IPS-15b (cell line): ENCODE data around the gene RALGPS1.

Experiments
- H3K27me3 ChIP-seq: one replicate; pipeline ENCODE4 v1.6.1; 2013; ENCODE audit warnings: low read length; ENCODE audit not compliant: control insufficient read depth, insufficient read depth
- H3K36me3 ChIP-seq: one replicate; pipeline ENCODE4 v1.6.1; 2013; ENCODE audit warnings: low read length; ENCODE audit not compliant: control insufficient read depth, insufficient read depth
- H3K4me1 ChIP-seq: one replicate; pipeline ENCODE4 v1.6.1; 2013; ENCODE audit warnings: mild to moderate bottlenecking, low read length; ENCODE audit not compliant: control insufficient read depth, insufficient read depth
- H3K4me3 ChIP-seq: one replicate; pipeline ENCODE4 v1.5.1; 2013; ENCODE audit warnings: low read depth, low read length
- H3K9ac ChIP-seq: one replicate; pipeline ENCODE4 v1.6.1; 2013; ENCODE audit warnings: low read depth, mild to moderate bottlenecking, low read length
- H3K9me3 ChIP-seq: one replicate; pipeline ENCODE4 v1.6.1; 2013; ENCODE audit warnings: mild to moderate bottlenecking, low read length; ENCODE audit not compliant: control insufficient read depth, insufficient read depth

Gene RALGPS1

GRCh38 chr9:127033789-127034188 is 119.2 kb downstream of the RALGPS1 start:
- H3K27me3 ChIP-seq: no peaks in the 10 kb centered on the region
- H3K4me3 ChIP-seq: no peak overlapping the region
- no peak overlapping the region for H3K9ac ChIP-seq
- no peaks in the 10 kb centered on the region for H3K9me3 ChIP-seq
- H3K36me3 ChIP-seq: no peaks in the 10 kb centered on the region
- no peaks in the 10 kb centered on the region for H3K4me1 ChIP-seq

GRCh38 chr9:127034691-127035090 is 120.1 kb downstream of the RALGPS1 start:
- no peak overlapping the region for H3K9ac ChIP-seq
- no peaks in the 10 kb centered on the region for H3K36me3 ChIP-seq
- H3K4me1 ChIP-seq: no peaks in the 10 kb centered on the region
- H3K9me3 ChIP-seq: no peaks in the 10 kb centered on the region
- H3K27me3 ChIP-seq: no peaks in the 10 kb centered on the region
- H3K4me3 ChIP-seq: no peak overlapping the region

DNA sequence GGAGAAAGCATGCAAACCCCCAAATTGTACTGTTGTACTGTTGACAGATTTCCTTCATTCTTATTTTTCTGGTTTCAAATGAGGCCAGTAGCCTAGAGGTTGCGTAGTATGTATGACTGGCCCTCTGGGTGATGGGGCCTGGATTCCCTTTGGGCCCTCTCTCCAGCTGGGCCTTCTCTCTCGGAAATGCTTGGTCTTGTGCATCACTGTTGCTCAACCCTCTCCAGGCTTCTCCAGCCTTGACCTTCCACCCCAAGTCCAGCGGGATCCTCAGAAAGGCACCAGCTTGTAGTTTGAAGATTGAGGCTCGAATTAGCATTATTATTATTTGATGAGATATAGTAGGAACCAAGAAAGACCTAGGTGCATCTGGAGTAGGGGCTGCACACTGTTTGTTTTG is 120.8 kb downstream of the RALGPS1 start:
- no peaks in the 10 kb centered on the region for H3K4me1 ChIP-seq
- H3K9ac ChIP-seq: no peak overlapping the region
- H3K4me3 ChIP-seq: no peak overlapping the region
- no peaks in the 10 kb centered on the region for H3K27me3 ChIP-seq
- H3K36me3 ChIP-seq: no peaks in the 10 kb centered on the region
- H3K9me3 ChIP-seq: no peaks in the 10 kb centered on the region

DNA sequence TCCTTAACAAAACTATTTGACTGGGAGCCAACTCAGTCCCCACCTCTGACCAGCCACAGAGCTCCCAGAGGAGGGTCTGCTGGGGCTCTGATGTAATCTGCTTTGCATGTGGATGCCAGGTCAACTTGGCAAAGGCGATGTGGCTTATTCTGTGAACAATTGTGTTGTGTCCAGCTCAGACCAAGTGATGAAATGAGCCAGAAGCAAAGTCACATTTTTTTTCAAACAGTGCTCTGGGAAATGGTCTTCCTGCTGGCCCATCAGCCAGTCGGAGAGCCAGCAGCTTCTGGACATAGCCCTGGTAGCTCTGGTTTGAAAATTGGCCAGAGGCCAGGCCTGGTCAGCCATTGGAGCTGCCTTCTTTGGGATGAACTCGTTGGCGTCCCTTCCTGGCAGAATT is 121.4 kb downstream of the RALGPS1 start:
- Histone ChIP-seq H3K9me3 (no peaks in the 10 kb centered on the region), H3K36me3 (no peaks in the 10 kb centered on the region), H3K9ac (no peak overlapping the region), H3K4me3 (no peak overlapping the region), H3K27me3 (no peaks in the 10 kb centered on the region), H3K4me1 (no peaks in the 10 kb centered on the region)

DNA sequence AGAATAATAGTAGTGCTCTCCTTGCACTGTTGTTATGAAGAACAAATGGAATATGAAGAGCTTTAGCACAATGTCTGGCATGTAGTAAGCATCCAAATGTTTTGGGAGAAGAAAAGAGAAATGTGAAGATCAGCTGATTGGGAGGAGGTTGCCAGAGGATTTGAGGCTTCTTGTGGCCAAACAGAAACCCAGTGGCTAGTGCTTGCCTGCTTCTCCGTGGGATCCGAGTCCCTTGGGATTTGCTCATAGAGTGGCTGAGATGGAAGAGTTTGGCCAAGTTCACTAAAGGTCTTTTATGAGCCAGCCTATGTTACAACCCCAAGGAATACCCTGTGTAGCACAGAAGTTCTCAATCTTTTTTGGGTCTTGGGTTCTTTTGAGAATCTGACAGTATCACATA is 121.9 kb downstream of the RALGPS1 start:
- Histone ChIP-seq H3K9ac (no peak overlapping the region), H3K9me3 (no peaks in the 10 kb centered on the region), H3K4me1 (no peaks in the 10 kb centered on the region), H3K36me3 (no peaks in the 10 kb centered on the region), H3K27me3 (no peaks in the 10 kb centered on the region), H3K4me3 (no peak overlapping the region)

DNA sequence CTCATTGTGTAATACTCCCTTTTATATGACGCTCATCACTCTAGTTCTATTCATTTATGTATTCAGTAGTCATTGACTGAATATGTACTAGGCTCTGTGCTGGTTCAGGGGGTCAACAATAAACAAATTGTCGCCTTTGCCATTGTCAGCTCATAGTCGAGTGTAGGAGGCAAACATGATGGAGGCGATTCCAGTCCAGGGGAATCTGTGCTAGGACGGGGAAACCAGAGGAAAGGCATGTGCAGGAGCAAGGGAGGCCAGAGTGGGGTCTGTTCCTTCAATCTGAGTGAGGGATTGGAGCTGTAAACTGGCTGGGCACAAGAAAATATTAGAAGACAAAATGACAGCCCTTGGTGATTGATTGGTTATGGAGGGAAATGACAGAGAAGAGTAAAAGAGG is 123.9 kb downstream of the RALGPS1 start:
- Histone ChIP-seq H3K4me1 (no peaks in the 10 kb centered on the region), H3K4me3 (no peak overlapping the region), H3K36me3 (no peaks in the 10 kb centered on the region), H3K27me3 (no peaks in the 10 kb centered on the region), H3K9ac (no peak overlapping the region), H3K9me3 (no peaks in the 10 kb centered on the region)

DNA sequence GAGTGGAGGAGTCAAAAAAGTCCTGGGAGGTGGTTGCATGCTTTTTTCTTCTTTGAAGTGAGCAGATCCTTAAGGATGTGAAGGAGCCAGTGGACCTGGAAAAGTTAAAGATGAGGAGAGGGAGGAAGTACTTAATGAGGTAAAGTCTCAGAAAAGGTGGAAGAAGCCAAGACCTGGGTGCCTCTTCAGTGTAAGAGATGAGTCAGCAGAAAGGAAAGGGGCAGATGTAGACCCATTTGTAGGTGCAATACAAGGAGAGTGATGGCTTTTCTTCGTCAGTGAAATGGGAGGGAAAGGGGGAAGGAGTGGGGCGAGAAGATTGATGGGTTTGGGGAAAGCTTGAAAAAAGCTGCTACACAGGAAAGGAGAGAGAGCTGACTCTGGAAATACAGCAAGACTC is 124.9 kb downstream of the RALGPS1 start:
- H3K9ac ChIP-seq: no peak overlapping the region
- no peaks in the 10 kb centered on the region for H3K9me3 ChIP-seq
- no peaks in the 10 kb centered on the region for H3K36me3 ChIP-seq
- H3K4me3 ChIP-seq: no peak overlapping the region
- H3K4me1 ChIP-seq: no peaks in the 10 kb centered on the region
- no peaks in the 10 kb centered on the region for H3K27me3 ChIP-seq

GRCh38 chr9:127045148-127045547 is 130.6 kb downstream of the RALGPS1 start:
- Histone ChIP-seq H3K4me1 (no peaks in the 10 kb centered on the region), H3K4me3 (no peak overlapping the region), H3K27me3 (no peaks in the 10 kb centered on the region), H3K9me3 (no peaks in the 10 kb centered on the region), H3K36me3 (no peaks in the 10 kb centered on the region), H3K9ac (no peak overlapping the region)

DNA sequence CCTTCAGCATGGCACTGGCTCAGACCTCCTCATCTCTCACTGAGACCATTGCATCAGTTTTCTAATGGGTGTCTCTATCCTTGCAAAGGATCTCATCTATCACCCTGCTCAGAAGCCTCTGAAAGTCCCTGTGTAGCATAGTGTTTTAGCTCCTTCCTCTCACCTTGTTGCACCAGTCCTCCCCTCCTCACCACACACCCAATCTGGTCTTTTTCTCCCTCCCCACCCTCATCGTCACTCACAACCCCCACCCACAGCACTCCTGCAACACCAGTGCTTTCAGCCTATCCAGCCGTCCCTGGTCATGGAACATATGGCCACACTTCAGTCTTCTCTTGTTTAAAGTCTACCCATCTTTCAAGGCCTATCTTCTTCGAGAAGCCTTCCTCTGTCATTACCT is 133.4 kb downstream of the RALGPS1 start:
- Histone ChIP-seq H3K9ac (no peak overlapping the region), H3K4me3 (no peak overlapping the region), H3K4me1 (no peaks in the 10 kb centered on the region), H3K27me3 (no peaks in the 10 kb centered on the region), H3K9me3 (no peaks in the 10 kb centered on the region), H3K36me3 (peaks cover under 1% of the 10 kb centered on the region)

DNA sequence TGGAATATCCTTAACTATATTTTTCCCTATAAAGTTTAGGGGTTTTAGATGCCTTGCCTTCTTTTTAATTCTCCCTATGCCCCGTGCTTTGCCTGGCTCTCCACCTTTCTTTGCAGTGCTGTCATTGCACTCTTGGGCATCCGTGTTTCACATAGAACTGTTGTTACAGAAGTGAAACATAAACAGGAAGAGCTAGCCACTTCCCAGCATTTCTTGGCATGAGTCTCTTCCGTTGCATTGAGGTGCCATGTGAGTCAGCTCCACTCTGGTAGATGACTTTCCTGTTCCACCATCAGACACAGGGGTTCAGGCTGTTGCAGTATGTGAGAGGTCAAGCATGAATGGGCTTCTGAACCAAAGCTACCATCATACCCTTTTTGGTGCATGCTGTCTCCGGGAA is 134.5 kb downstream of the RALGPS1 start:
- no peak overlapping the region for H3K9ac ChIP-seq
- peaks cover 3% of the 10 kb centered on the region for H3K36me3 ChIP-seq
- no peak overlapping the region for H3K4me3 ChIP-seq
- H3K4me1 ChIP-seq: no peaks in the 10 kb centered on the region
- no peaks in the 10 kb centered on the region for H3K27me3 ChIP-seq
- H3K9me3 ChIP-seq: no peaks in the 10 kb centered on the region

DNA sequence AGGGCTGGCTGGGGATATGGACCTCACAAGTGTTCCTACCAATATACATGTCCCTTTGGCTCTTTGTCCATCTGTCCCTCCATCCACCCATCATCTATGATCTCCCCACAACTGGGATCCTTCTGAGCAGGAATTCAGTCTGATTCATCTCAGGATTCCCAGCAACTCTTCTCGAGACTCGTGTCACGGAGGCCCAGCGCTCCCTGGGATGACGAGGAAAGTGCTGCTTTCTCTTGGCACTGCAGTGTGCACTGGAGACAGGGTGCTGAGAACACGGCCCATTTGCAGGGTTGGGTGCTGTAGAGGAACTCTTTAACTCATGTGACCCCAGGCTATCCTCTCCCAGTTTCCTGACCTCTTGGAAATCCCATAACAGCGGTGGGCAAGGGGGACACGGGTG is 135.0 kb downstream of the RALGPS1 start:
- H3K27me3 ChIP-seq: no peaks in the 10 kb centered on the region
- peaks cover 3% of the 10 kb centered on the region for H3K36me3 ChIP-seq
- no peaks in the 10 kb centered on the region for H3K9me3 ChIP-seq
- no peak overlapping the region for H3K9ac ChIP-seq
- H3K4me3 ChIP-seq: no peak overlapping the region
- no peaks in the 10 kb centered on the region for H3K4me1 ChIP-seq

DNA sequence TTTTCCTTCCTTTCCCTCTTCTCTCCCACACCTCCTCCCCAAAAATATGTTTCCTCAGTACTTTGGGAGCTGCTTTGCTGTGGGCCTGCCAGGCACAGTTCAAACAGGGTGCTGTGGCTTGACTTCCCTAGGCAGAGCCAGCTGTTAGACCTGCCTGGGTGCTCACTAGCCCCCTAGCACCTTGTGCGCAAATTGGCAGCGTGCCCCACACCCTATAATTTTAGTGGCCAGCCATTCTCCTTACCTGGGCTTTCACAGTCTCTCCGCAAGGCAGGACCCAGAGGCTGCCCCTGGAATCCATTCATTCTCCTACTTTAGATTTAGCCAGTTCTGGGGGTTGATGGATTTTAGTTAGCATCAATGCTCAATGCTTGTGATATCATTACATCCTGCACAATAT is 135.6 kb downstream of the RALGPS1 start:
- H3K9me3 ChIP-seq: no peaks in the 10 kb centered on the region
- no peaks in the 10 kb centered on the region for H3K27me3 ChIP-seq
- no peak overlapping the region for H3K4me3 ChIP-seq
- H3K9ac ChIP-seq: no peak overlapping the region
- no peaks in the 10 kb centered on the region for H3K4me1 ChIP-seq
- peaks cover 3% of the 10 kb centered on the region for H3K36me3 ChIP-seq

DNA sequence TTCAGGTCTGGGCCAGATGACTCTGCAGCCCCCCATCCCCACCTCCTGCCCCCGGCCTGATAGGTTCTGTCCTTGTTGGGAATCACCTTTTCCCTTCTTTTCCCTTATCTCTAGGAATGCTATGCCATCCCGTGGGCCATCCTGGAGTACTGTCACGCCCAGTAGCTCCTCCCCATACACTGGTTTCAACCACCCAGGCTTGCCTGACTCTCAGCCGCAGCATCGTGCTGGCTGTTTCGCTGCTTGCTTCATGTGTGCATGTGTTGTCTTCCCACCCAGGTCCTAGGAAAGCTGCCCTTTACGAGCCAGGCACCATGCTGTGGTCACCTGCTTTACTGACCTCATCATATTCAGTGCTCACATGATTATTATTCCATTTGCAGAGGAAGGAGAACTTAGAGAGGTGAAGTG is 136.0 kb downstream of the RALGPS1 start:
- peaks cover 3% of the 10 kb centered on the region for H3K36me3 ChIP-seq
- no peaks in the 10 kb centered on the region for H3K9me3 ChIP-seq
- H3K27me3 ChIP-seq: no peaks in the 10 kb centered on the region
- no peaks in the 10 kb centered on the region for H3K4me1 ChIP-seq
- H3K9ac ChIP-seq: no peak overlapping the region
- no peak overlapping the region for H3K4me3 ChIP-seq
